Thoracic aorta (tissue), 2 donors: ENCODE data around the gene TMEM183A. TPM values are rescaled to one million over a fixed set of nuclear protein-coding genes. Genes with fewer than 3 reads are reported as not detected.

Source experiments
- ATAC-seq: fragments of 150-250 bp; one replicate; pipeline ENCODE4 v1.8.0; 2017; ENCODE audit warnings: low read depth; ENCODE audit not compliant: insufficient number of reproducible peaks, low FRiP score
- DNase-seq: peaks from one replicate; pipeline ENCODE4 v3.0.0-alpha.2; 2020; ENCODE audit warnings: low spot score
- H3K27ac ChIP-seq, 2 donors: fragments of 200-600 bp; sonication (generic); 1 replicate in 1 of 2; 2 replicates in 1 of 2; pipeline ENCODE4 v1.5.1; 2016; ENCODE audit warnings: mild to moderate bottlenecking in 2 of 2, moderate library complexity in 2 of 2
- H3K27me3 ChIP-seq: fragments of 200-600 bp; sonication (generic); replicated peaks from 2 replicates; pipeline ENCODE4 v1.6.0; 2016; ENCODE audit warnings: mild to moderate bottlenecking; ENCODE audit not compliant: insufficient read depth
- H3K36me3 ChIP-seq: fragments of 200-600 bp; sonication (generic); one replicate; pipeline ENCODE4 v1.5.1; 2016
- H3K4me1 ChIP-seq, 2 donors: fragments of 200-600 bp; sonication (generic); 1 replicate in 1 of 2; 2 replicates in 1 of 2; pipeline versions ENCODE4 v1.5.1 to v1.6.0; 2016; ENCODE audit warnings: low read depth in 2 of 2, mild to moderate bottlenecking in 1 of 2; ENCODE audit not compliant: control insufficient read depth in 1 of 2
- H3K4me3 ChIP-seq: fragments of 200-600 bp; sonication (generic); 2 replicates; pipeline ENCODE4 v1.5.1; 2016; ENCODE audit warnings: mild to moderate bottlenecking
- H3K9me3 ChIP-seq: fragments of 200-600 bp; sonication (generic); 2 replicates; pipeline ENCODE4 v1.5.1; 2016
- CTCF ChIP-seq: fragments of 200-600 bp; sonication (generic); IDR thresholded peaks from one replicate; pipeline ENCODE4 v1.5.1; 2019; ENCODE audit warnings: antibody characterized with exemption
- total RNA-seq, 2 donors: library from RNA; depleted of rRNA; stranded (reverse); fragments of >200 nt; gene quantifications; one replicate each; pipeline versions ENCODE4 v1.1.0 to v1.2.3, GENCODE V29; 2016

Gene TMEM183A
- total RNA-seq, 2 donors from 2014 or later, result 54.3 to 72.6 TPM

GRCh38 chr1:202967684-202968281 lies 39.4 kb upstream of the TMEM183A start:
- TF ChIP-seq CTCF, result no peak

GRCh38 chr1:202968351-202968750 lies 38.8 kb upstream of the TMEM183A start:
- no peaks in the 10 kb centered on the region for H3K27me3 ChIP-seq
- peaks cover 10 to 30% of the 10 kb centered on the region in 2 donors for H3K4me1 ChIP-seq
- peak overlapping the region in 1 of 2 donors; percentile 82 for H3K27ac ChIP-seq
- TF ChIP-seq CTCF, result no peak
- DNase-seq (no peak), ATAC-seq (no peak)
- H3K4me3 ChIP-seq, result peak overlapping the region; percentile 95
- no peaks in the 10 kb centered on the region for H3K9me3 ChIP-seq
- H3K36me3 ChIP-seq, result no peaks in the 10 kb centered on the region

More at GRCh38 chr1:202967684-202968281, 39.4 kb upstream of the TMEM183A start:
- Histone ChIP-seq H3K4me1 (peaks cover 10 to 30% of the 10 kb centered on the region in 2 donors), H3K9me3 (no peaks in the 10 kb centered on the region), H3K36me3 (peaks cover under 1% of the 10 kb centered on the region), H3K4me3 (peak overlapping the region; percentile 95), H3K27me3 (no peaks in the 10 kb centered on the region), H3K27ac (peak overlapping the region; percentile 61 to 82)
- DNase-seq (no peak), ATAC-seq (no peak)

GRCh38 chr1:202968895-202969295 lies 38.3 kb upstream of the TMEM183A start:
- Histone ChIP-seq H3K4me3 (no peak overlapping the region), H3K27ac (peak overlapping the region in 1 of 2 donors; percentile 25), H3K9me3 (no peaks in the 10 kb centered on the region), H3K36me3 (no peaks in the 10 kb centered on the region), H3K4me1 (peaks cover 10 to 30% of the 10 kb centered on the region in 2 donors), H3K27me3 (no peaks in the 10 kb centered on the region)
- peak; percentile 45 for TF ChIP-seq CTCF
- ATAC-seq, result peak; percentile 44
- no peak for DNase-seq

GRCh38 chr1:202972046-202972445 lies 35.1 kb upstream of the TMEM183A start:
- Histone ChIP-seq H3K4me1 (peaks cover 6 to 14% of the 10 kb centered on the region in 2 donors), H3K4me3 (no peak overlapping the region), H3K9me3 (no peaks in the 10 kb centered on the region), H3K27ac (no peak overlapping the region), H3K36me3 (no peaks in the 10 kb centered on the region), H3K27me3 (no peaks in the 10 kb centered on the region)
- ATAC-seq, result no peak
- TF ChIP-seq CTCF, result no peak
- no peak for DNase-seq

- Histone ChIP-seq H3K36me3 (no peaks in the 10 kb centered on the region), H3K27me3 (no peaks in the 10 kb centered on the region), H3K4me3 (no peak overlapping the region), H3K9me3 (no peaks in the 10 kb centered on the region), H3K4me1 (no peaks in the 10 kb centered on the region), H3K27ac (no peak overlapping the region)
- DNase-seq, result no peak
- ATAC-seq, result no peak
- no peak for TF ChIP-seq CTCF
These were observed 32.3 kb upstream of the TMEM183A start for GRCh38 chr1:202974856-202975255.
